ENCODE data around the gene CAND1. TPM values are rescaled to one million over a fixed set of nuclear protein-coding genes. Genes with fewer than 3 reads are reported as not detected.

Gene CAND1
- total RNA-seq, 1 experiment from 2014 or later = 236 TPM

GRCh38 chr12:67243260-67243659 lies 25.9 kb upstream of the CAND1 start (continued):
- no peak for TF ChIP-seq RELA (CRISPR knock-in tag; IDR thresholded peaks at IDR 0.05; ENCODE audit: borderline replicate concordance)
- no peak for TF ChIP-seq JAZF1 (CRISPR knock-in tag; IDR thresholded peaks at IDR 0.05)
- TF ChIP-seq ELF4 (CRISPR knock-in tag; IDR thresholded peaks at IDR 0.05; ENCODE audit: low read depth) = no peak
- TF ChIP-seq, protein P1, sequence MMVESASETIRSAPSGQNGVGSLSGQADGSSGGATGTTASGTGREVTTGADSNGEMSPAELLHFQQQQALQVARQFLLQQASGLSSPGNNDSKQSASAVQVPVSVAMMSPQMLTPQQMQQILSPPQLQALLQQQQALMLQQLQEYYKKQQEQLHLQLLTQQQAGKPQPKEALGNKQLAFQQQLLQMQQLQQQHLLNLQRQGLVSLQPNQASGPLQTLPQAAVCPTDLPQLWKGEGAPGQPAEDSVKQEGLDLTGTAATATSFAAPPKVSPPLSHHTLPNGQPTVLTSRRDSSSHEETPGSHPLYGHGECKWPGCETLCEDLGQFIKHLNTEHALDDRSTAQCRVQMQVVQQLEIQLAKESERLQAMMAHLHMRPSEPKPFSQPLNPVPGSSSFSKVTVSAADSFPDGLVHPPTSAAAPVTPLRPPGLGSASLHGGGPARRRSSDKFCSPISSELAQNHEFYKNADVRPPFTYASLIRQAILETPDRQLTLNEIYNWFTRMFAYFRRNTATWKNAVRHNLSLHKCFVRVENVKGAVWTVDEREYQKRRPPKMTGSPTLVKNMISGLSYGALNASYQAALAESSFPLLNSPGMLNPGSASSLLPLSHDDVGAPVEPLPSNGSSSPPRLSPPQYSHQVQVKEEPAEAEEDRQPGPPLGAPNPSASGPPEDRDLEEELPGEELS (CRISPR knock-in tag; IDR thresholded peaks at IDR 0.05) = no peak
- TF ChIP-seq, protein P2, sequence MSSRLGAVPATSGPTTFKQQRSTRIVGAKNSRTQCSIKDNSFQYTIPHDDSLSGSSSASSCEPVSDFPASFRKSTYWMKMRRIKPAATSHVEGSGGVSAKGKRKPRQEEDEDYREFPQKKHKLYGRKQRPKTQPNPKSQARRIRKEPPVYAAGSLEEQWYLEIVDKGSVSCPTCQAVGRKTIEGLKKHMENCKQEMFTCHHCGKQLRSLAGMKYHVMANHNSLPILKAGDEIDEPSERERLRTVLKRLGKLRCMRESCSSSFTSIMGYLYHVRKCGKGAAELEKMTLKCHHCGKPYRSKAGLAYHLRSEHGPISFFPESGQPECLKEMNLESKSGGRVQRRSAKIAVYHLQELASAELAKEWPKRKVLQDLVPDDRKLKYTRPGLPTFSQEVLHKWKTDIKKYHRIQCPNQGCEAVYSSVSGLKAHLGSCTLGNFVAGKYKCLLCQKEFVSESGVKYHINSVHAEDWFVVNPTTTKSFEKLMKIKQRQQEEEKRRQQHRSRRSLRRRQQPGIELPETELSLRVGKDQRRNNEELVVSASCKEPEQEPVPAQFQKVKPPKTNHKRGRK (CRISPR knock-in tag; IDR thresholded peaks at IDR 0.05; ENCODE audit: borderline replicate concordance) = no peak
- TF ChIP-seq ZNF396 (CRISPR knock-in tag; IDR thresholded peaks at IDR 0.05; ENCODE audit: borderline replicate concordance) = no peak
- TF ChIP-seq, protein P3, sequence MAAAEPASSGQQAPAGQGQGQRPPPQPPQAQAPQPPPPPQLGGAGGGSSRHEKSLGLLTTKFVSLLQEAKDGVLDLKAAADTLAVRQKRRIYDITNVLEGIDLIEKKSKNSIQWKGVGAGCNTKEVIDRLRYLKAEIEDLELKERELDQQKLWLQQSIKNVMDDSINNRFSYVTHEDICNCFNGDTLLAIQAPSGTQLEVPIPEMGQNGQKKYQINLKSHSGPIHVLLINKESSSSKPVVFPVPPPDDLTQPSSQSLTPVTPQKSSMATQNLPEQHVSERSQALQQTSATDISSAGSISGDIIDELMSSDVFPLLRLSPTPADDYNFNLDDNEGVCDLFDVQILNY (CRISPR knock-in tag; IDR thresholded peaks at IDR 0.05) = no peak
- no peak for TF ChIP-seq ZNF263 (CRISPR knock-in tag; IDR thresholded peaks at IDR 0.05; ENCODE audit: low read depth)
- TF ChIP-seq ATF2 (CRISPR knock-in tag; IDR thresholded peaks at IDR 0.05; ENCODE audit: borderline replicate concordance, low read depth) = no peak

DNA sequence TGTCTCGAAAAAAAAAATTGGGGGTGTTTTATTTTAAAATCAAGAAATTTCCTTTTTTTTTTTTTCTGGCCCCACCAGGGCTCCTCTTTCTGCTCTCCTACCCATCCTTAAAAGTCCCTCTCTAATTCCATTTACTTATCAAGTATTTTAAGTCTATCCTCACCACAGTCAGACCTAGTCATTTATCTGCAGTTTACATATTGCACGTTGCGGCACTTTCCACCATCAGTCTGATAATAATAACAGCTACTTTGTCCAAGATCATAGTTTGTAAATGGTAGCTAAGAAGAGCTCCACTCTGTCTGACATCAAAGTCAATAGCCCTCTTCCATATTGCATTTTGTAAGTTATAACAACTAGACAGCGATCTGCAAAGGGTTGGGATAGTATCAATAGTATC lies 23.6 kb upstream of the CAND1 start:
- H3K4me1 Mint-ChIP-seq = no peaks in the 10 kb centered on the region
- POLR2A ChIA-PET = no interaction called here
- no peak overlapping the region for H3K4me3 Mint-ChIP-seq
- CTCF ChIA-PET = no interaction called here
- H3K27ac Mint-ChIP-seq = no peak overlapping the region
- no peak for DNase-seq (ENCODE audit: low spot score)
- ATAC-seq = no peak
- H3K9me3 Mint-ChIP-seq = no peaks in the 10 kb centered on the region
- TF ChIP-seq, protein P4, sequence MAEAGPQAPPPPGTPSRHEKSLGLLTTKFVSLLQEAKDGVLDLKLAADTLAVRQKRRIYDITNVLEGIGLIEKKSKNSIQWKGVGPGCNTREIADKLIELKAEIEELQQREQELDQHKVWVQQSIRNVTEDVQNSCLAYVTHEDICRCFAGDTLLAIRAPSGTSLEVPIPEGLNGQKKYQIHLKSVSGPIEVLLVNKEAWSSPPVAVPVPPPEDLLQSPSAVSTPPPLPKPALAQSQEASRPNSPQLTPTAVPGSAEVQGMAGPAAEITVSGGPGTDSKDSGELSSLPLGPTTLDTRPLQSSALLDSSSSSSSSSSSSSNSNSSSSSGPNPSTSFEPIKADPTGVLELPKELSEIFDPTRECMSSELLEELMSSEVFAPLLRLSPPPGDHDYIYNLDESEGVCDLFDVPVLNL (CRISPR knock-in tag; IDR thresholded peaks at IDR 0.05; ENCODE audit: borderline replicate concordance, low read depth) = no peak
- TF ChIP-seq, protein P1 (CRISPR knock-in tag; IDR thresholded peaks at IDR 0.05) = no peak
- TF ChIP-seq GRHL2 (CRISPR knock-in tag; IDR thresholded peaks at IDR 0.05; ENCODE audit: insufficient replicate concordance, severe bottlenecking) (no peak), RORB (CRISPR knock-in tag; IDR thresholded peaks at IDR 0.05) (no peak), MAX (CRISPR knock-in tag; IDR thresholded peaks at IDR 0.05) (no peak), ZNF232 (CRISPR knock-in tag; IDR thresholded peaks at IDR 0.05) (no peak), NR2C2 (CRISPR knock-in tag; IDR thresholded peaks at IDR 0.05) (no peak), JAZF1 (CRISPR knock-in tag; IDR thresholded peaks at IDR 0.05) (no peak), HMGA2 (CRISPR knock-in tag; IDR thresholded peaks at IDR 0.05) (no peak), ELF4 (CRISPR knock-in tag; IDR thresholded peaks at IDR 0.05; ENCODE audit: low read depth) (no peak), SMAD4 (CRISPR knock-in tag; IDR thresholded peaks at IDR 0.05) (no peak), ZNF396 (CRISPR knock-in tag; IDR thresholded peaks at IDR 0.05; ENCODE audit: borderline replicate concordance) (no peak)
- no peaks in the 10 kb centered on the region for H3K36me3 Mint-ChIP-seq
- H3K27me3 Mint-ChIP-seq (ENCODE audit: low read depth) = peaks cover 4% of the 10 kb centered on the region; the same call in 1 of the 2 replicates

Data from WTC11 (cell line).